GM19328 (cell line): ENCODE data around the gene MMP24OS.
"Not testable (repeated sequence)": the region's sequence is repeated elsewhere in the genome, so short reads cannot be mapped to it uniquely, and the experiment has no call there.

Experiments
- ATAC-seq: cut with Tn5 transposase; IDR thresholded peaks from one replicate; pipeline ENCODE4 v1.9.1; 2021; ENCODE audit warnings: mild to moderate bottlenecking, moderate library complexity; ENCODE audit not compliant: unreplicated experiment

Gene MMP24OS

GRCh38 chr20:35276408-35276807 is 1.5 kb downstream of the MMP24OS start:
- ATAC-seq = no peak

- ATAC-seq = no peak
These were observed 2.1 kb downstream of the MMP24OS start for GRCh38 chr20:35275741-35276251.

DNA sequence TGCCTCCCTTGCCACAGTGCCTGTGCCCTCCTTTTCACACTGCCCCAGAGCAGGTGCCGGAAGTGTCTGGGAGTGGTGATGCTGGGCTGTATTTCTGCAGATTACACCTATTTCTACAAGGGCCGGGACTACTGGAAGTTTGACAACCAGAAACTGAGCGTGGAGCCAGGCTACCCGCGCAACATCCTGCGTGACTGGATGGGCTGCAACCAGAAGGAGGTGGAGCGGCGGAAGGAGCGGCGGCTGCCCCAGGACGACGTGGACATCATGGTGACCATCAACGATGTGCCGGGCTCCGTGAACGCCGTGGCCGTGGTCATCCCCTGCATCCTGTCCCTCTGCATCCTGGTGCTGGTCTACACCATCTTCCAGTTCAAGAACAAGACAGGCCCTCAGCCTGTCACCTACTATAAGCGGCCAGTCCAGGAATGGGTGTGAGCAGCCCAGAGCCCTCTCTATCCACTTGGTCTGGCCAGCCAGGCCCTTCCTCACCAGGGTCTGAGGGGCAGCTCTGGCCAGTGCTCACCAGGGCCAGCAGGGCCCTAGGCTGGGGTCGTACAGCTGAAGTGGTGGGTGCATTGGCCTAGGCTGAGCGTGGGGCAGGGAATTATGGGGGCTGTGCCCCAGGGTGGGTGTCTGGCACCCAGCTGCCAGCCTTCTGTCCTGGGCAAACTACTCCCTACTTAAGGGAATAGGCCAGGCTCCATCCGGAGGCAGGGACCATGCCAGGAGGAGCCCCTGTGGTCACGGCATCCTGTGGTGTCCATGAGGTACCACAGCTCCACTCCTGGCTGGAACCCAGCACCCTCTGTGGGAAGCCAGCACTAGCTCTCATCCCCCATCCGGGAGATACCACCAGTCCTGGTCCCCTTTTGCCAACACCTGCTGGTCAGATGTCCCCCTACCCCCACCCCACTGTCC is 3.5 kb downstream of the MMP24OS start:
- ATAC-seq = no peak

DNA sequence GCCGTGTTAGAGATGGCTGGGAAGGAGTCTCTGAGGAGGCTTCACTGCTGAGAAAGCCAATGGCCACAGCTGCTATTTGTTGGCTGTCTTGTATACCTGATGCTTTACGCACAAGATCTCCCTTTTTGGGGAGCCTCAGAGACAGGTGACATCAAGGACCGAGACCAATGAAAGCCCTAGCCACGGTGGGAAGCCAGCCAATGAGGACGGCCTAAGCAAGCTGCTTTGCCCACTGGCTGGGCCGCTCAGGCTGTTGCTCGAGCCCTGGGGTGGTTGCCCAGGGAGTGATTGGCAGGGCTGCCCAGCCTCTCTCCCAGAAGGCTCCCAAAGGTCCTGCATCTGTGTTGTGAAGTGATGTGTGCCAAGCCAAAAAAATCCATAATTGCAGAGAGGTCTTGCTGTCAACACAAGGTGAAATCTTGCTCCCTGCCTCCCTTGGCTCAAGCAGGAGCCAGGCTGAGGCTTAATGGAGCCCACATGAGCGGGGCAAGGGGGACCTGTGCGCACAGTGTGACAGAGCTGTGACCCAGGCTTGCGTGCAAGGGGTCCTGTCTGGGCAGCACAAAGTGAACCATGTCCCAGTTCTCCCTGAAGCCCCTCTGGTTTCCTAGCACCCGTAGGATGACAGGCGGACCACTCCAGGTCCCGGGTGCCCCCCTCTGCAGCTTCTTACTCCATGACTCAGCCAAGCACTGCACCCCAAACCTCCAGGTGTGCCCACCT is 4.3 kb downstream of the MMP24OS start:
- no peak for ATAC-seq

DNA sequence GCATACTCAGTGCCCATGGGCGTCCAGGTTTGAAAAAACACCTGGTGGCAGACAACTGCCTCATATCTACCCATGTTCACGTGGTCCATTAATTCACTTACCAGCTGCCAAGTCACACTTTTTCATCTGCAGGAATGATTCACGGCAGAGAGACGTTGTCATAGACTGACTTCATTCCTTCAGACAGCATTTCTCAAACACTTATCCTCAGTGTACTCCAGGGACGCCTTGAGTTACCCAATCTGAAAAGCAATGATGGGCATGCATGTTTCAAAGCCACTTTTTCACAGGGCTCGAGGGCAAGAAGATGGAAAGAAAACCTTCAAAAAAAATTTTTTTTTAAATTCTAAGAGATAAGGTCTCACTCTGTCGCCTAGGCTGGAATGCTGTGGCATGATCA is 6.0 kb downstream of the MMP24OS start:
- no peak for ATAC-seq

- no peak for ATAC-seq
These were observed 6.6 kb downstream of the MMP24OS start for GRCh38 chr20:35271073-35271882.

DNA sequence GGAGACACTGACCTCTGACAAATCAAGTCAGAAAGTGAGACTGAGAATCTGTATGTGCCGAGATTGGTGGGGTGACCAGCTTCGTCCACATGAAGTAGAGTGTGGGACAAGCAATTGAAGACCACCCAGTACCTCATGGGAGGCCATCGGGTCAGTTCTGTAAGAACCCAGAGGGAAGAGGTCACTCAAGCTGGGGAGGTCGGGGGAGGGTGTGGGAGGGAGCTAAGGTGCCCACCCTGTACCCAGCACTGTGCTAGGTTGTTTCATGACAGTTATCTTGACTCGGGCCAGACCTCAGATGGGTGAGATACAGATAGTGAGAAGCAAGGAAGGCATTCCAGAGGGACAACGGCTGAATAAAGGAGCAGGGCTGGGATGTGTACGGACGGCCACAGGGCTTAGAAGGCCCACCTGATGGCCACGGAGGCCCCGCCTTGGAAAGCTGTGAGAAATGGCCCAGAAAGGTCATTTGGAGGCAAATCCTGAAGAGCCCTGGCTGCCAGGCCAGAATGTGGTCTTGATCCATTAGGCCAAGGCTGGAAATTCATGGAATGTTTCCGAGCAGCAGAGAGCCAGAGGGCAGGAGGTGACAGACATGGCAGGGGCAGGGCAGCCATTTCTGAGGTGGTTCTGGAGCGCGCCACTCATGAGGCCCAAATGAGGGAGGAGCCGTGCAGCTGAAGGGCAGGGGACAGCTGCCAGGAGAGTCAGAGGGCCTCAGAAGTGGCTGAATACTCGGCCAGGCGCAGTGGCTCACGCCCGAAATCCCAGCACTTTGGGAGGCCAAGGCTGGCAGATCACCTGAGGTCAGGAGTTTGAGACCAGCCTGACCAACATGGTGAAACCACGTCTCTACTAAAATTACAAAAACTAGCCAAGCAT is 7.7 kb downstream of the MMP24OS start:
- no peak for ATAC-seq

- no peak for ATAC-seq
These were observed 8.7 kb downstream of the MMP24OS start for GRCh38 chr20:35269055-35269781.

DNA sequence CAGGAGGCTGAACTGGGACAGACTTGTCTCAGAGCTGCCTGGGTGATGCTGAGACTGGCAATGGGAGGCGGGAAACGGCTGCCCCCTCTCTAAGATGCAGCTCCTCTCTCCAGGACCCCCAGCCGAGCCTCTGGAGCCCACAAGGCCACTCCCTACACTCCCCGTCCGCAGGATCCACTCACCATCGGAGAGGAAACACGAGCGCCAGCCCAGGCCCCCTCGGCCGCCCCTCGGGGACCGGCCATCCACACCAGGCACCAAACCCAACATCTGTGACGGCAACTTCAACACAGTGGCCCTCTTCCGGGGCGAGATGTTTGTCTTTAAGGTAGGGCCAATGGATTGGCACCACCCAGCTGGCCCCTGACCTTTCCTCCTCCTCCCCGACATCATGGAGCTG is 10.8 kb downstream of the MMP24OS start:
- ATAC-seq = no peak

DNA sequence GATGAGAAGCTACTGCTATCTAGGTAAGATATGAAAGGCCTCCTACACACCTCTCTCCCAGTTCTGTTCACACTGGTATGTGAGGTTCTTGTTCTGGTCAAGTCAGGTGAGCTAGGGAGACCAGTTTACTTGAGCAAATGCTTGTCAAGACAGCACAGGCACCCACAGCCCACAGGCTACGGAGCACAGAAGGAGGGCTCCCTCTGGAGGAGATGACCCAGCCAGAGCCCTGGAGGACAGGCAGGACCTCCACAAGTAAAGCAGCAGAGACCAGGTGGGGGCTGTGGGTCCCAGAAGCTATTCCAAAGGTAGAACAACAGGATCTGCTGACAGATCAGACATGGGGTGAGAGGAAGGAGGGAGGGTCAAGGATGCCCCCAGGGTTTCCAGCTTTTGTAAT is 13.2 kb downstream of the MMP24OS start:
- no peak for ATAC-seq

DNA sequence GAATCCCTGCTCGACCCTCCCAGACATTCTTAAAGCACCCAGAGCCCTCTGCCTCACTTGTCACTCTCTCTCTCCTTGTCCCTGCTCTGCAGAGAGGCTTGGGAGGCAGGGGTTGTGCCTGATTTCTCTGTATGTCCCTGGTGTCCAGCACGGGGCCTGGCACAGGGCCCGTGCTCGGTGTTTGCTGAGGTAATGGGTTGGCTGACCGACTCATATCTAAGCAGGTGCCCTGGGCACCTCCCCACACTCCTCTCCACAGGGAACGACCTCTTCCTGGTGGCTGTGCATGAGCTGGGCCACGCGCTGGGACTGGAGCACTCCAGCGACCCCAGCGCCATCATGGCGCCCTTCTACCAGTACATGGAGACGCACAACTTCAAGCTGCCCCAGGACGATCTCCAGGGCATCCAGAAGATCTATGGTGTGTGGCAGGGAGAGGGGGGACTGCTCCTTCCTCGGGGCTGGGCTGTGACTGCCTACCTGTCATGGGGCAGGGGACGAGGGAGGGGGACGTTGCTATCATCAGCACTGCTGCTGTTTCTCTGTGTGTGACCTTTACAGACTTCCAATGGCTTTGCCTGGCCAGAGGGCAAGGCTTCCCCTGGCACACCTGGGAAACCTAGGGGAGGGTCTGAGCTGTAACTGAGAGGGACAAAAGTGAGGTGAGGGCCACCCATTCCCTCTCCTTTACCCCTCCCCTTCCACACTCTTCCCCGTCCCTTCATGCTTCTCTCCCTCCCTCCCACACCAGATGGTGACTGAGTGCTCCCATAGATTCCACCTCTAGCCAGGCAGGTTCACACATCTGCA is 14.2 kb downstream of the MMP24OS start:
- no peak for ATAC-seq

- ATAC-seq = not testable (repeated sequence)
These were observed 15.0 kb downstream of the MMP24OS start for GRCh38 chr20:35262731-35263531.

DNA sequence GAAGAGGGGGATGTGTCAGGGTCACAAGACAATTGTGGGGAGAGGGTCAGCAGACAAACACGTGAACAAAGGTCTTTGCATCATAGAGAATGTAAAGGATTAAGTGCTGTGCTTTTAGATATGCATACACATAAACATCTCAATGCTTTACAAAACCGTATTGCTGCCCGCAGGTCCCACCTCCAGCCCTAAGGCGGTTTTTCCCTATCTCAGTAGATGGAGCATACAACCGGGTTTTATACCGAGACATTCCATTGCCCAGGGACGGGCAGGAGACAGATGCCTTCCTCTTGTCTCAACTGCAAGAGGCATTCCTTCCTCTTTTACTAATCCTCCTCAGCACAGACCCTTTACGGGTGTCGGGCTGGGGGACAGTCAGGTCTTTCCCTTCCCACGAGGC is 15.6 kb downstream of the MMP24OS start:
- not testable (repeated sequence) for ATAC-seq

DNA sequence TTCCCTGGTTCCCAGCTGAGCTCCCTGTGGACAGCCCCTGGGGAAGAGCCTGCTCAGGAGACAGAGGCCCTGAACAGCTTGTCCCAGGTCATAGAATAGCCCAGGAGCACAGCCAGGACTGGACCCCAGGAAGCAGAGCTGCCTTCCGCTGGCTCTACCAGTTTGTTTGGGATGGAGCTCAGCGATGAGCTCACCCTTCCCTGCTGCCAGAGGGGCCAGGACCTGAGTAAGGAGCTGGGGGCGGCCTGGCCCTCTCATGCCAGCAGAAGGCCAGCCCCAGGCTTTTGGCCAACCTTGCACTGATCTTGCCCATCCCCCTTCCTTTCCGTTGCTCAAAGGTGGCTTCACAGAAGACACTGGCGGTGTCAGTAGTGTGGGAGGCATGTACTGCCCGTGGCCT is 17.5 kb downstream of the MMP24OS start:
- no peak for ATAC-seq

- ATAC-seq = no peak
These were observed 20.6 kb downstream of the MMP24OS start for GRCh38 chr20:35257175-35257909.

DNA sequence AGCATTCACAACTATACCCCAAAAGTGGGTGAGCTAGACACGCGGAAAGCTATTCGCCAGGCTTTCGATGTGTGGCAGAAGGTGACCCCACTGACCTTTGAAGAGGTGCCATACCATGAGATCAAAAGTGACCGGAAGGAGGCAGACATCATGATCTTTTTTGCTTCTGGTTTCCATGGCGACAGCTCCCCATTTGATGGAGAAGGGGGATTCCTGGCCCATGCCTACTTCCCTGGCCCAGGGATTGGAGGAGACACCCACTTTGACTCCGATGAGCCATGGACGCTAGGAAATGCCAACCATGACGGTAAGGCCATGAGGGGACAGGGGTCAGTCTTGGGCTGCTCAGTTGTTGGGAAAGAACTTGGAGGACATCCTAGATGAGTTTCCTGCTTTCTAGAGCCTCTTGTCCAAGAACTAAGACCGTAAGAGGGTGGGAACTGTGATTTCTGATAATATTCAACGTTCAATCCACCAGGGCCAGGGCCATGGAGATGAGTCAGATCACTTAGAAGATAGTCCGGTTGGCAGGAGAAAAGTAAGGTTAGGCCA is 23.4 kb downstream of the MMP24OS start:
- ATAC-seq = no peak

GRCh38 chr20:35253010-35253409 is 24.9 kb downstream of the MMP24OS start:
- no peak for ATAC-seq
